ENCODE results near the gene SPACDR.

Gene SPACDR

DNA sequence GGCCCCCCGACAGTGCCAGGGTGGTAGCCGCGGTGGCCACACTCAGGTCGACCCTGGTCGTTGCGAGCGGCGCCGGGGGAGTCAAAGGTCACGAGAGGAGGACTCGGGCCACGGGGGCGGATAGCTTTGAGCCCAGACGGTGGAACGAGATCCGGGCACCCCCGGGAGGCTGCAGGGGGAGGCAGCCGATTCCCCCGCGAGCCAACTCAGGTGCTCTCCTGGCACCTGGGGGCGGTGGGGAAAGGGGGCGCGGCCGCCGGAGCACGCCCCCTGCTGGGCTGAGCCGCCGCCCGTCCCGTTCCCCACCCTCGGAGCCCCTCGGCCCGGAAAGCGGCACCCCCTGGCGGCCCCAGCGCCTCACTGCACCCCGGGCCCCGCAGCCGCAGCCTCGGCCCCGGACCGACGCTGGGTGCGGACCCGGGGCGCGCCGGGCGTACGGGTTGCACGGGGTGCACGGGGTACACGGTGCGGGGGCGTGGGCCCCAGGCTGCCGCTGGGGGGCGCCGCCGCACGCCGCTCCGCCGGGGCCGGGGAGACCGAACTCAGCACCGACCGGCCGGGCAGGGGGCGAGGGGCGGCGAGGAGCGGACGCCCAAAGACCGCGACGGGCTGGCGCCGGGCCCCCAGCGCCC lies 19.1 kb upstream of the SPACDR start:
- TF ChIP-seq, protein P1, sequence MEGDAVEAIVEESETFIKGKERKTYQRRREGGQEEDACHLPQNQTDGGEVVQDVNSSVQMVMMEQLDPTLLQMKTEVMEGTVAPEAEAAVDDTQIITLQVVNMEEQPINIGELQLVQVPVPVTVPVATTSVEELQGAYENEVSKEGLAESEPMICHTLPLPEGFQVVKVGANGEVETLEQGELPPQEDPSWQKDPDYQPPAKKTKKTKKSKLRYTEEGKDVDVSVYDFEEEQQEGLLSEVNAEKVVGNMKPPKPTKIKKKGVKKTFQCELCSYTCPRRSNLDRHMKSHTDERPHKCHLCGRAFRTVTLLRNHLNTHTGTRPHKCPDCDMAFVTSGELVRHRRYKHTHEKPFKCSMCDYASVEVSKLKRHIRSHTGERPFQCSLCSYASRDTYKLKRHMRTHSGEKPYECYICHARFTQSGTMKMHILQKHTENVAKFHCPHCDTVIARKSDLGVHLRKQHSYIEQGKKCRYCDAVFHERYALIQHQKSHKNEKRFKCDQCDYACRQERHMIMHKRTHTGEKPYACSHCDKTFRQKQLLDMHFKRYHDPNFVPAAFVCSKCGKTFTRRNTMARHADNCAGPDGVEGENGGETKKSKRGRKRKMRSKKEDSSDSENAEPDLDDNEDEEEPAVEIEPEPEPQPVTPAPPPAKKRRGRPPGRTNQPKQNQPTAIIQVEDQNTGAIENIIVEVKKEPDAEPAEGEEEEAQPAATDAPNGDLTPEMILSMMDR (conservative IDR thresholded peaks at IDR 0.05): peak; percentile 99
- H3K27ac ChIP-seq: peak overlapping the region; percentile 97

DNA sequence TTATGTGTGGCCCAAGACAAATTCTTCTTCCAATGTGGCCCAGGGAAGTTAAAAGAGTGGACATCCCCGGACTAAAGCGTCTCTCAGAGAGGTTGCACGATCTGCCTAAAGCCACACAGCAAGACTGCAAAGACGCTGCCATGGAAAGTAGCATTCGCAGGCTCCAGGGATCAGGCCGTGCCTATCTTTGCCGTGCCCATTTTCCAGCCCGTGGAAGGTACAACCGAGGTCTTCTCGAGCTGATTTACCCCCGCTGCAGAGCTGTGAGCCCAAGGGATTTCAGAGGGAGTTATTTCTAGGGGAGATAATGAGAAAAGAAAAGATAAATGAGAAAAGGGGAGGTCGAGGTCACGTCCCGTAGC lies 18.6 kb upstream of the SPACDR start:
- peak overlapping the region; percentile 97 for H3K27ac ChIP-seq
- TF ChIP-seq, protein P1 (conservative IDR thresholded peaks at IDR 0.05): no peak

DNA sequence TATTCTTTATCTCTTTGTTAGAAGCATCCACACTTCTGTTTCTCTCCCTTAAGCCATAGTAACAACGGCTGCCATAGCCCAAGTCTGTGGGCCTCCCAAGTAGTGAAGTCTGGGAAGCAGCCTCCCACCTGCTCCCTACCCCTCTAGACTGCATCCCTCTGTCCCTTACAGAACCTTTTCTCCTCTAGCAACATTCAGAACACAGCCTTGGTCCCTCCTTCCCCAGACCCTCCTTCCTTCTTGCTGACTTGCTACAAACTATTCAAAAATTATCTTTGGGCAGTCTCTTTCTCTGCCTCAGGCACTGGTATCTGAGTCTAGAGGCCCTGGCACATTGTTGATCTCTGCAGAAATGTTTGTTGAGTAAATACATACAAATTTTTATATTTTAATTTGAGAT lies 17.4 kb upstream of the SPACDR start:
- TF ChIP-seq, protein P1 (conservative IDR thresholded peaks at IDR 0.05): no peak
- H3K27ac ChIP-seq: peak overlapping the region; percentile 97

DNA sequence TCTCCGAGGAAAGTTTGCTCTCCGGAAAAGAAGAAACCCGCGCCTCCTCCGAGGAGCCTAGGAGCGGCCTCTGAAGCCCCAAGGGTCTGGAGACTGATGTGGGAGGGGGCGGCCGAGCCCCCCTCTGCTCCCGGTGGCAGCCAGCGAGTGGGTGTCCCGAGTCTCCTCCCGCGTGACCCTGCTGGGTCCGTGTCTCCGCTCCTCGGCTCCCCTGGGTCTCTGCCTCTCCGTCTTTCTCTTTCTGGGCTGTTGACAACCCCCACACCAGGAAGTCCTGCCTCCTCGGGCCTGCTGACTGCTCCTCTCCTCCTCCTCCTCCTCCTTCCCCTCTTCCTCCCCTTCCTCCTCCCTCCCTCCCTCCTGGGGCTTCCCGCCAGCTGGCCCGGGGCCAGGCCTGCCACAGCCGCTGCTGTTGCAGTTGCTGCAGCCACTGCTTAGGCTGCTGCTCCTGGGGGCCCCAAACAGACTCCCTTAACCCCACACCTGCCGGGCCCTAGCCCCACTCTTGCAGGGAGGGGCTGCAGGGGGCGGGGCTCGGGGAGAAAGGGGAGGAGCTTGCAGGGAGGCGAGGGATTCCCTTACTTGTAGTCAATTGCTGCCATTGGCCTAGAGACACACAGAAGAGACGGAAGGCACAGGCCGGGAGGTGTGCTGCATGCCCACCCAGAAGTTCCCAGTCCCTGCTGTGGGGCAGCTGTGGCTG lies 15.0 kb upstream of the SPACDR start, which contains the start of gene TSC22D4:
Gene TSC22D4, minus strand, starts transcription at position 257 of the 703 bp plus-strand sequence. CDS start 1,176 bp downstream, outside the sequence.
- peak within 1 kb of the TSS; percentile 97 for H3K27ac ChIP-seq
- TF ChIP-seq, protein P1 (conservative IDR thresholded peaks at IDR 0.05): no peak

DNA sequence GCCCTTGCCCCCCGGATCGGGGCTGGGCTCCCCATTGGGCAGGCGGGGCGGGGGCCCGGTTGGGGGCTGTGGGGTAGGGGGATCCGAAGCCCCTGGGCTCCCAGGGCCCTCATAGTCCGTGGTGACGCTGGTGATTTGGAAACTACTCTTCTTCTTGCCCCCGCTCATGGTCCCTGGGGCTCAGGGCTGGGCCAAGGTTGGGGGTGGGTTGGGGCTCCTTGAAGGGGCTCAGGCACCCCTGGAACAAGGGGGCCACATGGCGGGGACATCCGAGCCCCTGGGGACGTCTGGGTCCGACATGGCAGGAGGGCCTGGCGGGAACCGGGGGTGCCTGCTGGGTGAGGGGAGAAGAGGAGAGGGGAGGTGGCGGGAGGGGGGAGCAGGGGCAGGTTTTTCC lies 13.8 kb upstream of the SPACDR start:
- TF ChIP-seq, protein P1 (conservative IDR thresholded peaks at IDR 0.05): no peak
- peak overlapping the region; percentile 97 for H3K27ac ChIP-seq

DNA sequence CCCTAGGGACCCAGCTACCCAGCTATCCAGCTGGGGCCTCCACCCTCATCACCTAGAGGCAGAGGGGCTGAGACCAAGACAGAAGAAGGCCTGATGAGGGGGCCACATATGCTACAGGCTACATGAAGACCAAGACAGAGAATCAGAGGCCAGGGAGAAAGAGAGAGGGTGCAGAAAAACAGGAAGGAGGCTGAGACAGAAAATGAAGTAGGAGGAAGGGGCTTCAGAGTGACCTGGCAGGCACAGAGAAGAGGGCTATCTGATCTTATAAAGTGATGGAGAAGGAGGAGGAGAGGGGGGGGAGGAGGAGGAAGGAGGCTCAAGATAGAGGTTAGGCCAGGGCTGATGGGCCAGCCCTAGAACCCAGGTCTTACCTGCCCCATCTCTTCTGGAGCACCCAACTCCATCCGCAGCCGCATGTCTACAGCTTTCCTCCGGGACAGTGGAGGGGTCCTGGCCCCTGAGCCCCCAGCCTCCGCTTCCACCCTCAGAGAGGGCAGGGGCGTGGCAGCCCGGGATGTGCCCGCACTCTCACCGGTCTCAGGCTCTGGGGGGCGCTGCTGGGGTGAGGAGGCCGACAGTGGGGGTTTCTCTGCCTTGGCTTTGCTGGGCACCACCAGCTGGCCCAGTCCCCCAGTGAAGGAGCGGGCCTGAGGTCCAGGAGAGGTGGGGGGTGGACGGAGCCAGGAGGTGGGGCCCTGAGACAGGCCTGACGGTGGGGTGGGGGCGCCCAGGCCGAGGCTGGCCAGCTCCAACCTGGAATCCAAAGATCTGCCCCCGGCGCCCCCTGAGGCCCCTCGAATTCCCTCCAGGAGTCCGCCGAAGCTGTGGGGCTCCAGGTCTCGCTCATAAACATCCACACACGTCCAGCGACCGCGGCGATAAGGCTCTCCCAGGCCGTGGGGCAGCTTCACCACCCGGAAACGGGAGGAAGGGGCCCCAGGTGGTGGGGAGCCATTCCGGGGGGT lies 13.1 kb upstream of the SPACDR start:
- TF ChIP-seq, protein P1 (conservative IDR thresholded peaks at IDR 0.05): peak; percentile 45
- H3K27ac ChIP-seq: peak overlapping the region; percentile 97

All from VCaP (cell line).